GM19328 (cell line): Measurements from ENCODE around the gene MESD.
"Not testable (repeated sequence)": the region's sequence is repeated elsewhere in the genome, so short reads cannot be mapped to it uniquely, and the experiment has no call there.

Source experiments
- ATAC-seq: cut with Tn5 transposase; IDR thresholded peaks from one replicate; pipeline ENCODE4 v1.9.1; 2021; ENCODE audit warnings: mild to moderate bottlenecking, moderate library complexity; ENCODE audit not compliant: unreplicated experiment

Gene MESD

GRCh38 chr15:80966431-80967197, 23.0 kb downstream of the MESD start:
- no peak for ATAC-seq

- ATAC-seq = not testable (repeated sequence)
These were observed 24.2 kb downstream of the MESD start for GRCh38 chr15:80965454-80965853.

- ATAC-seq = no peak
These were observed 30.7 kb downstream of the MESD start for GRCh38 chr15:80958818-80959495.

GRCh38 chr15:80957976-80958375, 31.6 kb downstream of the MESD start:
- ATAC-seq = no peak

DNA sequence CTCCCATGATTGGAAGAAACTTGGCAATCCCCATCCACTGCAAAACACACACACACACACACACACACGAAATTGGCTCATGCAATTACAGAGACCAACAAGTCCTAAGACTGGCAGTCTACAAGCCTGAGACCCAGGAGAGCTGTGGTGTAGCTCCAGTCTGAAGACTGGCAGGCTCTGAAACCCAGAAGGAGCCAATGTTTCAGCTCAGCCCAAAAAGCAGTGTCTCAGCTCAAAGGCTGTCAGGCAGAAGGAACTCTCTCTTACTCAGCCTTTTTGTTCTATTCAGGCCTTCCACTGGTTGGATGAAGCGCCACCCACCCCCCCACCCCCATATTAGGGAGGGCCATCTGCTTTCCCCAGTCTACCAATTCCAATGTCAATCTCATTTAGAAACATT, 32.1 kb downstream of the MESD start:
- ATAC-seq = no peak

GRCh38 chr15:80955571-80956452, 33.8 kb downstream of the MESD start:
- ATAC-seq = not testable (repeated sequence)

DNA sequence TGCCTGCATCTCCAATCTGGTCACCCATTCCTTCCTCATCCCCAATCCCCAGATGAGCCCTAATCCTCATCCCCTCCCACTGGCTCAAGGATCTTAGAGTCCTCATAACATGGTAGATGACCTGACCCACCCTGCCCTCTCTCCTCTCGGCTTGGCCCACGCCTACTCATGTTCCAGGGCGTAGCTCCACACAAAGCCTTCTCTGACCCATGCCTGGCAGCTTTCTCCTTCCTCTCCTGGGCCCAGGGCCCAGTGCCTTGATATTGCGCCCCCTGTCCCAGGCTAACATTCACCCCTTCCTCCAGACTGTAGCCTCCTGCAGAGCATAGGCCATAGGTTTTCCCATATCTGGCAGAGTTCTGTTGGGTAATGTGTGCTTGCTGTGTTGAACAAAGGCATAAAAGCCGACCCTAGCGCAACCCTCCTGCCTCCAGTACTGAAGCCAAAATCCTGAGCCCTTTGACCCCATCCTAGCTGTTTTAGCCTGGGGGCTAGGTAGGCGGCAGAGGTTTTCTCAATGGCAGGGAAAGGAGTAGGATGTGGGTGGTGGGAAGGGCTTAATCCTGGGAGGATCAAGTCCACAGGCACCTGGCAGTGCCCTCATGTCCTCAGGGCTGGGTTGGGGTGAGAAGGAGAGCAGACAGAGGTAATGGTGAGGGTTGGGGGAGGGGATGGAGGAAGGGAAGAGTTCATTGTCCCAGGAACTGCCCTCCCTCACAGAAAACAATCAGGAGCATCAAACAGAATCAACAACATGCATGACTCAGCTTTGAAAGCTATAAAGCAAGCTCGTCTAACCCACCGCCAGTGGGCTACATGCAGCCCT, 35.5 kb downstream of the MESD start:
- ATAC-seq = no peak

GRCh38 chr15:80953001-80953952, 36.3 kb downstream of the MESD start:
- no peak for ATAC-seq

GRCh38 chr15:80951941-80952340, 37.7 kb downstream of the MESD start:
- no peak for ATAC-seq

DNA sequence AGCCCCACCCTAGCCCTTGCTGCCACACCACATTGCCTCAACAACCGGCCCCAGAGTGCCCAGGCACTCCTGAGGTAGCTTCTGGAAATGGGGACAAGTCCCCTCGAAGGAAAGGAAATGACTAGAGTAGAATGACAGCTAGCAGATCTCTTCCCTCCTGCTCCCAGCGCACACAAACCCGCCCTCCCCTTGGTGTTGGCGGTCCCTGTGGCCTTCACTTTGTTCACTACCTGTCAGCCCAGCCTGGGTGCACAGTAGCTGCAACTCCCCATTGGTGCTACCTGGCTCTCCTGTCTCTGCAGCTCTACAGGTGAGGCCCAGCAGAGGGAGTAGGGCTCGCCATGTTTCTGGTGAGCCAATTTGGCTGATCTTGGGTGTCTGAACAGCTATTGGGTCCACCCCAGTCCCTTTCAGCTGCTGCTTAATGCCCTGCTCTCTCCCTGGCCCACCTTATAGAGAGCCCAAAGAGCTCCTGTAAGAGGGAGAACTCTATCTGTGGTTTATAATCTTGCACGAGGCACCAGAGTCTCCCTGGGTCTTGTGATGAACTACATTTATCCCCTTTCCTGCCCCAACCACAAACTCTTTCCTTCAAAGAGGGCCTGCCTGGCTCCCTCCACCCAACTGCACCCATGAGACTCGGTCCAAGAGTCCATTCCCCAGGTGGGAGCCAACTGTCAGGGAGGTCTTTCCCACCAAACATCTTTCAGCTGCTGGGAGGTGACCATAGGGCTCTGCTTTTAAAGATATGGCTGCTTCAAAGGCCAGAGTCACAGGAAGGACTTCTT, 39.1 kb downstream of the MESD start:
- no peak for ATAC-seq

GRCh38 chr15:80949756-80950155, 39.9 kb downstream of the MESD start:
- no peak for ATAC-seq

GRCh38 chr15:80948651-80949292, 40.8 kb downstream of the MESD start:
- ATAC-seq = no peak

GRCh38 chr15:80946576-80946975, 43.0 kb downstream of the MESD start:
- ATAC-seq = no peak

- ATAC-seq = no peak
These were observed 44.0 kb downstream of the MESD start for GRCh38 chr15:80945605-80946004.

DNA sequence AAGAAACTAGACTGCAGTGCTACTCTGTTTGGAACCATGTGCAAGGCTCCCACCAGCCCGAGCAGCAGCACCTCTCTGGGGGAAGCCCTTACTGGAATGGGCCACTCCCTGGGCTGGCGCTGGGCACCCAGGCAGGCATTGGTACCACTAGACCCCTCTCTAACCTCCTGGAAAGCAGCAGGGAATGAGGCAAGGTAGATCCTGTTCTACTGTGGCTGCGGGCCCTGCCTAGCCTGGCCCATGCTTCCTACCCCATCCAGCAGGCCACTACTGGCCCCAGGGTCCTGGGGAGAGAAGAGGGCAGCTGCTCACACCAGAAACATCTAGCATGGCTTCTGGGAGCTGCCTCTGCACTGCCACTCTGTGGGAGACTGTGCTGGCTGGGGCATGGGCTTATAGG, 44.8 kb downstream of the MESD start:
- no peak for ATAC-seq

DNA sequence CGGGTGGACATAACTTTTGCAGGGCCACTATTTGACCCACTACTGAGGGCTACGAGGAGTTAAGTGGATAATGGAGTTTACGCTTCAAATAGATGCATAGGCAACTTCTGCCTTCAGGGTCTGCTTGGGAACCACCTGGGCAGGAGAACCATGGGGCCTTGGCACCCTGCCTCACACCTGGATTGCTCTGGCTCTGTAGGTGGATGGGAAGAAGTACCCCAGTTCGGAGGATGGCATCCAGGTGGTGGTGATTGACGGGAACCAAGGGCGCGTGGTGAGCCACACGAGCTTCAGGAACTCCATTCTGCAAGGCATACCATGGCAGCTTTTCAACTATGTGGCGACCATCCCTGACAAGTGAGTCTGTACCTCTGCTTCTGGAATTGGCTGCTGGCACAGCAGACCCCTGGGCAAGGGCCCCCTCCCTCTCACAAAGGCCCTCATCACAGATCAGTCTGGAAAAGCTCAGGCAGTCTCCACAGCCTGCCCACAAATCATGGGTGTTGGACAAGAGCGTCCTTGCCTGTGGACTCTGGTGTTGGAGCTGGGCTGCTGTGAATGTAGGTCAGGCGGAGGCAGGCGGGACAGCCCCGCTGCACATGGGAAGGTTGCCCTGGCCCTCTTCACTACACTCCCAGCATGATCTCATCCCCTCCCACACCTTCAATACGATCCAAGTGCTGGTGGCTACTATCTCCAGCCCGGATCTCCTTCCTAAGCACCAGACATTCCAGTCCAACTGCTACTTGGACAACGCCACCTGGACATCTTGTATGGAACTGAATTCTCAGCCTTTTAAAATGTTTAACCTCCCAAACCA, 46.7 kb downstream of the MESD start:
- ATAC-seq = no peak

- ATAC-seq = no peak
These were observed 47.4 kb downstream of the MESD start for GRCh38 chr15:80942266-80942665.
